Measurements from ENCODE around the gene KRTAP9-3. TPM values are rescaled to one million over a fixed set of nuclear protein-coding genes. Genes with fewer than 3 reads are reported as not detected.
"Not testable (repeated sequence)": the region's sequence is repeated elsewhere in the genome, so short reads cannot be mapped to it uniquely, and the experiment has no call there.

KRTAP9-3 gene
- total RNA-seq, 1 donor from 2014 or later, result not detected

GRCh38 chr17:41226051-41226450 is 6.2 kb upstream of the KRTAP9-3 start:
- no peak overlapping the region for H3K4me3 Mint-ChIP-seq
- no peaks in the 10 kb centered on the region for H3K9me3 Mint-ChIP-seq
- DNase-seq (ENCODE audit: low spot score), result no peak
- no peaks in the 10 kb centered on the region for H3K36me3 Mint-ChIP-seq (ENCODE audit: low read depth)
- peaks cover 8% of the 10 kb centered on the region for H3K27me3 Mint-ChIP-seq (ENCODE audit: insufficient read depth)
- intact Hi-C loops (cut with micrococcal nuclease), result no loop called here
- H3K27ac Mint-ChIP-seq, result no peak overlapping the region
- H3K4me1 Mint-ChIP-seq (ENCODE audit: low read depth), result no peaks in the 10 kb centered on the region

- intact Hi-C loops (cut with micrococcal nuclease); H3K9me3 Mint-ChIP-seq; DNase-seq (ENCODE audit: low spot score); H3K27ac Mint-ChIP-seq; H3K36me3 Mint-ChIP-seq (ENCODE audit: low read depth); H3K4me1 Mint-ChIP-seq (ENCODE audit: low read depth); H3K27me3 Mint-ChIP-seq (ENCODE audit: insufficient read depth); H3K4me3 Mint-ChIP-seq: not testable (repeated sequence)
These were observed 5.6 kb upstream of the KRTAP9-3 start, which contains the start of gene KRTAP9-2 for GRCh38 chr17:41226598-41227095. Gene KRTAP9-2, plus strand, starts transcription at chr17:41226648. Its CDS starts 7 bp downstream, at chr17:41226655.

- DNase-seq (ENCODE audit: low spot score), result no peak
- Mint-ChIP-seq H3K9me3 (no peaks in the 10 kb centered on the region), H3K27me3 (ENCODE audit: insufficient read depth) (peaks cover 6% of the 10 kb centered on the region), H3K36me3 (ENCODE audit: low read depth) (no peaks in the 10 kb centered on the region), H3K27ac (no peak overlapping the region), H3K4me3 (no peak overlapping the region), H3K4me1 (ENCODE audit: low read depth) (no peaks in the 10 kb centered on the region)
- intact Hi-C loops (cut with micrococcal nuclease), result no loop called here
These were observed 2.2 kb upstream of the KRTAP9-3 start for GRCh38 chr17:41230094-41230493.

DNA sequence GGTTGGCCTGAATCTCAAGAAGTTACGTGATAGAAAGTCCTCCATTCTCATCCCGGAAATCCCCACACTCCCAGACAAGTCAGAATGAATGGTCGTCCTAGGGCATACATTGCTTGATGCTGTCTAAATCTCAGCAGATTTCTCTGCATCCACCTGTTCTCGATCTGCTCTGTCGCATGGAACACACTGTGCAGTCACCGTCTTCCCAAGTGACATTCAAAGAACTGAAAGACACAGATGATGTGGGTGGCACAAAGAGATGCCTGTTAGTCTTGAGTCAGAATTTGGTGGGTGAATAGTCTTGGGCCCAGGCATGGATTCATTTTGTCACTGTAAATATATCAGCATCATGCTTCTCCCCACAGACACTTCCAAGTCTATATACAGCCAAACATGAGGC is 518 bp upstream of the KRTAP9-3 start:
- no peak for DNase-seq (ENCODE audit: low spot score)
- no peak overlapping the region for H3K4me3 Mint-ChIP-seq
- no peak overlapping the region for H3K27ac Mint-ChIP-seq
- H3K4me1 Mint-ChIP-seq (ENCODE audit: low read depth), result no peaks in the 10 kb centered on the region
- H3K9me3 Mint-ChIP-seq, result no peaks in the 10 kb centered on the region
- intact Hi-C loops (cut with micrococcal nuclease), result no loop called here
- H3K27me3 Mint-ChIP-seq (ENCODE audit: insufficient read depth), result peaks cover 8% of the 10 kb centered on the region
- H3K36me3 Mint-ChIP-seq (ENCODE audit: low read depth), result no peaks in the 10 kb centered on the region

DNA sequence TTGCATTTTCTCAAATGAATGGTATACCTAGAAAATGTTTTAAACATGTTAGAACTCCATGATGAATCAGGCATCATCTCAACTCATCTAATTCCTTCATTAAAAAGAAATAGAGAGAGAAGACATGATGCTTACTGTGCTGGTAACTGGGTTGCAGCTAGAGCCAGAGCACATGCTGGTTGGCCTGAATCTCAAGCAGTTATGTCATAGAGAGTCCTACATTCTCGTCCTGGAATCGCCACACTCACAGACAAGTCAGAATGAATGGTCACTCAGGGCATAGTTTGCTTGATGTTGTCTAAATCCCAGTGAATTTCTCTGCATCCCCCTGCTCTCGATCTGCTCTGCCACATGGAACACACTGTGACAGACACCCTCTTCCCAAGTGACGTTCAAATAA is 4.9 kb downstream of the KRTAP9-3 start:
- H3K4me3 Mint-ChIP-seq; H3K27me3 Mint-ChIP-seq (ENCODE audit: insufficient read depth); H3K9me3 Mint-ChIP-seq; DNase-seq (ENCODE audit: low spot score); intact Hi-C loops (cut with micrococcal nuclease); H3K4me1 Mint-ChIP-seq (ENCODE audit: low read depth); H3K27ac Mint-ChIP-seq; H3K36me3 Mint-ChIP-seq (ENCODE audit: low read depth): not testable (repeated sequence)

- H3K4me1 Mint-ChIP-seq (ENCODE audit: low read depth); H3K9me3 Mint-ChIP-seq; H3K27me3 Mint-ChIP-seq (ENCODE audit: insufficient read depth); intact Hi-C loops (cut with micrococcal nuclease); H3K36me3 Mint-ChIP-seq (ENCODE audit: low read depth); DNase-seq (ENCODE audit: low spot score); H3K4me3 Mint-ChIP-seq; H3K27ac Mint-ChIP-seq: not testable (repeated sequence)
These were observed 5.7 kb downstream of the KRTAP9-3 start, which contains the start of gene KRTAP9-8 for GRCh38 chr17:41237949-41238437. Gene KRTAP9-8, plus strand, starts transcription at chr17:41237999. Its CDS starts 53 bp downstream, at chr17:41238052.

DNA sequence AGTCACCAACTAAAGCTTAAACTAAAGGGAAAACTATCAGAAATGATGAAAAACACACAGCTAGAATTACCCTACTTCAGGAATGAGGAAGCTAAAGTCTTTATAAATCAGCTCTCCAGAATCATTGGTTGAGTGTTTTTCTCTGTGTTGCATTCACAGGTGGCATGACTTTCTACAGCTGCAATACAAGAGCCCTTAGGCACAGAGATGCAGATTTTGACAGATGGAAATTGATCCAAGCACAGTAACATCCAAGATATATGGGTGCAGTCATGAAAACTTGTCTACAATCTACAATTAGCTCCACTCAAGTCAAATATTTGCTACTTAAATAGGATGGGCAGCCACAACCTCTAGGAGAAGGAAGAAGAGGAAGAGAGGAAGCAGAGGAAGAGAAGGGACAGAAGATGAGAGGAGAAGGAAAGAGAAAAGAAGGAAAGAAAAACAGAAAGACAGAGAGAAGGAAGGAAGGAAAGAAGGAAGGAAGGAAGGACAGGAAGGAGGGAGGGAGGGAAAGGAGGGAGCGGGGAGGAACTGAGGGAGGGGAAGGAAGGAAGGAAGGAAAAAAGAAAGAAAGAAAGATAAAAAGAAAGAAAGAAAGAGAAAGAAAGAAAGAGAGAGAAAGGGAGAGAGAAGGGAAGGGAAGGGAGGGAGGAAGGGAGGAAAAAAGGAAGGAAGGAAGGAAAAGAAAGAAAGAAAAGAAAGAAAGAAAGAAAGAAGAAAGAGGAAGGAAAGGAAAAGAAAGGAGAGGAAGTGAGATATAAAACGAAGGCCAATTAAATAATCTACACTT is 14.9 kb downstream of the KRTAP9-3 start:
- DNase-seq (ENCODE audit: low spot score); H3K36me3 Mint-ChIP-seq (ENCODE audit: low read depth); intact Hi-C loops (cut with micrococcal nuclease); H3K4me1 Mint-ChIP-seq (ENCODE audit: low read depth); H3K4me3 Mint-ChIP-seq; H3K9me3 Mint-ChIP-seq; H3K27ac Mint-ChIP-seq: not testable (repeated sequence)
- H3K27me3 Mint-ChIP-seq (ENCODE audit: insufficient read depth), result peaks cover 22% of the 10 kb centered on the region

DNA sequence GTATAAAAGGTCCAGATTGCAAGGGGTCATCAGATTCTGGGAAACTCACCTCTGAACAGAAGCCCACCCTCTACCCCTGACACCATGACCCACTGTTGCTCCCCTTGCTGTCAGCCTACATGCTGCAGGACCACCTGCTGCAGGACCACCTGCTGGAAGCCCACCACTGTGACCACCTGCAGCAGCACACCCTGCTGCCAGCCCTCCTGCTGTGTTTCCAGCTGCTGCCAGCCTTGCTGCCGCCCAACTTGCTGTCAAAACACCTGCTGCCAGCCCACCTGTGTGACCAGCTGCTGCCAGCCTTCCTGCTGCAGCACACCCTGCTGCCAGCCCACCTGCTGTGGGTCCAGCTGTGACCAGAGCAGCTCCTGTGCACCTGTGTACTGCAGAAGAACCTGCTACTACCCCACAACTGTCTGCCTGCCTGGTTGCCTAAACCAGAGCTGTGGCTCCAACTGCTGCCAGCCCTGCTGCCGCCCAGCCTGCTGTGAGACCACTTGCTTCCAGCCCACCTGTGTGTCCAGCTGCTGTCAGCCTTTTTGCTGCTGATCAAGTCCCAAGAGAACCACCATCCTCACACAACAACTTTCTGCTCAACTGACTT is 17.5 kb downstream of the KRTAP9-3 start, which contains the start of gene KRTAP9-4:
Gene KRTAP9-4 (plus strand): TSS at position 51 of the 604 bp plus-strand sequence. CDS start 34 bp downstream, at position 85.
- not testable (repeated sequence) for H3K4me3 Mint-ChIP-seq; DNase-seq (ENCODE audit: low spot score); H3K27ac Mint-ChIP-seq; H3K36me3 Mint-ChIP-seq (ENCODE audit: low read depth); H3K9me3 Mint-ChIP-seq; H3K4me1 Mint-ChIP-seq (ENCODE audit: low read depth)
- peaks cover 25% of the 10 kb centered on the region for H3K27me3 Mint-ChIP-seq (ENCODE audit: insufficient read depth)
- intact Hi-C loops (cut with micrococcal nuclease), result loop anchor here (1.0 kb wide), 1 partner anchor 10 kb away; no protein-coding TSS in a partner anchor

- Mint-ChIP-seq H3K36me3 (ENCODE audit: low read depth) (no peaks in the 10 kb centered on the region), H3K9me3 (no peaks in the 10 kb centered on the region), H3K4me1 (ENCODE audit: low read depth) (no peaks in the 10 kb centered on the region), H3K27ac (no peak overlapping the region), H3K4me3 (no peak overlapping the region), H3K27me3 (ENCODE audit: insufficient read depth) (peaks cover 25% of the 10 kb centered on the region)
- intact Hi-C loops (cut with micrococcal nuclease), result no loop called here
- DNase-seq (ENCODE audit: low spot score), result no peak
These were observed 19.0 kb downstream of the KRTAP9-3 start for GRCh38 chr17:41251261-41251660.

GRCh38 chr17:41254861-41255260 is 22.6 kb downstream of the KRTAP9-3 start:
- H3K36me3 Mint-ChIP-seq (ENCODE audit: low read depth), result no peaks in the 10 kb centered on the region
- H3K4me1 Mint-ChIP-seq (ENCODE audit: low read depth), result no peaks in the 10 kb centered on the region
- H3K9me3 Mint-ChIP-seq, result no peaks in the 10 kb centered on the region
- H3K4me3 Mint-ChIP-seq, result no peak overlapping the region
- no peak overlapping the region for H3K27ac Mint-ChIP-seq
- peaks cover 32% of the 10 kb centered on the region for H3K27me3 Mint-ChIP-seq (ENCODE audit: insufficient read depth)
- DNase-seq (ENCODE audit: low spot score), result no peak
- intact Hi-C loops (cut with micrococcal nuclease), result no loop called here

DNA sequence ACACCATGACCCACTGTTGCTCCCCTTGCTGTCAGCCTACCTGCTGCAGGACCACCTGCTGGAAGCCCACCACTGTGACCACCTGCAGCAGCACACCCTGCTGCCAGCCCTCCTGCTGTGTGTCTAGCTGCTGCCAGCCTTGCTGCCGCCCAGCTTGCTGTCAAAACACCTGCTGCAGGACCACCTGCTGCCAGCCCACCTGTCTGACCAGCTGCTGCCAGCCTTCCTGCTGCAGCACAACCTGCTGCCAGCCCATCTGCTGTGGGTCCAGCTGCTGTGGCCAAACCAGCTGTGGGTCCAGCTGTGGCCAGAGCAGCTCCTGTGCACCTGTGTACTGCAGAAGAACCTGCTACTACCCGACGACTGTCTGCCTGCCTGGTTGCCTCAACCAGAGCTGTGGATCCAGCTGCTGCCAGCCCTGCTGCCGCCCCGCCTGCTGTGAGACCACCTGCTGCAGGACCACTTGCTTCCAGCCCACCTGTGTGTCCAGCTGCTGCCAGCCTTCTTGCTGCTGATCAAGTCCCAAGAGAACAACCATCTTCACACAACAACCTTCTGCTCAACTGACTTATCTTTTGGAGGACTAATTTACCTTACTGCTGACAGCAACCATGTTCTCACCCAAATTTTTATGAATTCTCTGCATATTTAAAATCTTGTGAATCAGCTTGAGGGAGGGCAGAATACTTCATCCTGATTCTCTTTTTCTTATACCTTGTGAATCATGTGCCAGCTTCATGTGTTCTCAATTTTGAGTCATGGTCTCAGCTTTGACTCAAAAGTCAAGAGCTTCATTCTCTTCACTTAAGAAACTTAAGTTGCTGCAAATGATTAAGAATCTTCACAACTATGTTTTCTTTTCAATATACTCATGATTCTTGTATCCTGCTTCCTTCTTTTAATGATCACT is 23.4 kb downstream of the KRTAP9-3 start, which contains the start of gene KRTAP9-9:
Gene KRTAP9-9 (plus strand): TSS at position 4 of the 910 bp plus-strand sequence.
- H3K9me3 Mint-ChIP-seq; intact Hi-C loops (cut with micrococcal nuclease); DNase-seq (ENCODE audit: low spot score): not testable (repeated sequence)

DNA sequence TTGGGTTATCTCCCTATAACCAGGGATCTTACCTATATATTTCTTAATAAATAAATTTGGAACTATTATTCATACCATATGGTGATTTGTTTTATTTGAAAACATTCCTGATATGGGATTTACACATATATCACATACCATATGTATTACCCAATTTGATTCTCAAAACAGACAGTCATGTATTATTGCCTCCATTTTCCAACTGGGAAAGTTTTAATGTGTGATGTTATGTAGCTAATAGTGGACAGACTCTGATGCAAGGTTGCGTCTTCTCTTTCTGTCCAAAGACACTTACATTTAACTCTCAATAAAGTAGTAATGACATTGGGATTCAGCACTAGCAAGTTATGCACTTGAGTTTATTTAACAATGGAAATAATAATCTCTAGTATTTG is 24.0 kb downstream of the KRTAP9-3 start:
- H3K27ac Mint-ChIP-seq, result no peak overlapping the region
- no peak for DNase-seq (ENCODE audit: low spot score)
- H3K4me1 Mint-ChIP-seq (ENCODE audit: low read depth), result no peaks in the 10 kb centered on the region
- no peaks in the 10 kb centered on the region for H3K36me3 Mint-ChIP-seq (ENCODE audit: low read depth)
- no peak overlapping the region for H3K4me3 Mint-ChIP-seq
- H3K9me3 Mint-ChIP-seq, result no peaks in the 10 kb centered on the region
- intact Hi-C loops (cut with micrococcal nuclease), result no loop called here
- peaks cover 21% of the 10 kb centered on the region for H3K27me3 Mint-ChIP-seq (ENCODE audit: insufficient read depth)

More for the DNA sequence above, 23.4 kb downstream of the KRTAP9-3 start, which contains the start of gene KRTAP9-9:
- not testable (repeated sequence) for H3K4me1 Mint-ChIP-seq (ENCODE audit: low read depth); H3K27ac Mint-ChIP-seq; H3K4me3 Mint-ChIP-seq; H3K36me3 Mint-ChIP-seq (ENCODE audit: low read depth)
- peaks cover 25% of the 10 kb centered on the region for H3K27me3 Mint-ChIP-seq (ENCODE audit: insufficient read depth)
